HL-60 (cell line): Measurements from ENCODE around the gene DMRTB1.

Experiments
- DNase-seq, 2 experiments: peaks; one replicate each; pipeline ENCODE4 v3.0.0-alpha.2; 2010 to 2020; ENCODE audit warnings: low read depth in 1 of 2, low spot score in 1 of 2
- H3K27ac ChIP-seq: fragments of 250-450 bp; sonication (Bioruptor Pico); replicated peaks from 2 replicates; pipeline ENCODE4 v1.5.1; 2020; ENCODE audit warnings: mild to moderate bottlenecking, moderate library complexity
- H3K27me3 ChIP-seq: fragments of 250-450 bp; sonication (Bioruptor Pico); 2 replicates; pipeline ENCODE4 v1.5.1; 2021; ENCODE audit warnings: mild to moderate bottlenecking, moderate library complexity; ENCODE audit not compliant: insufficient read depth, poor library complexity, severe bottlenecking
- H3K4me3 ChIP-seq: replicated peaks from 2 replicates; pipeline ENCODE4 v1.5.1; 2011; ENCODE audit warnings: mild to moderate bottlenecking, control low read depth, low read length; ENCODE audit not compliant: insufficient read depth
- GABPA ChIP-seq: IDR thresholded peaks from 2 replicates; pipeline ENCODE4 v1.6.1; 2012; ENCODE audit warnings: low read depth
- POLR2AphosphoS5 ChIP-seq: IDR thresholded peaks from 2 replicates; pipeline ENCODE4 v1.6.1; 2012; ENCODE audit warnings: low read depth
- SPI1 ChIP-seq: IDR thresholded peaks from 2 replicates; pipeline ENCODE4 v1.6.1; 2012; ENCODE audit warnings: low read depth, mild to moderate bottlenecking, borderline replicate concordance
- TF ChIP-seq, protein P1 (sequence below): IDR thresholded peaks from 2 replicates; pipeline ENCODE4 v1.6.1; 2012; ENCODE audit warnings: low read depth; ENCODE audit not compliant: insufficient replicate concordance
- TF ChIP-seq, protein P2 (sequence below): IDR thresholded peaks from one replicate; pipeline ENCODE4 v1.5.1; 2011; ENCODE audit warnings: low read length, control low read depth, inconsistent platforms; ENCODE audit not compliant: insufficient read depth

Gene DMRTB1

DNA sequence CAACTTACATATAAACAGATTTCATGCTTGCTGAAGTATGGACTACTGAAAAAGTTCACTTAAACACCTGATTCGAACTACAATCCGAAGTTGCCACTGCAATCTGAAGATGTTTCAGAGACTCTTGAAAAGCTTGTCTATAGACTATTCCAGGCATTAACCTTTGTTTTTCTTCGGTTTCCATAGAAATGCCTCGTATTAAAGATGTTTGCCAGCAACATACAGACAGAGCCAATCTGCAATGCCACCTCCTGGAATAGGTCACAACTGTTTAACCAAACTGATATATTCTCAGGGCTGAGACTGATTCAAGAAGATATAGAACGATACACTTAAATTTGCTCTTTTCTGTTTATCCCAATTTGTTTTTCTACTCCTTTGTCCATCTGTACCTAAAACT, 28.9 kb upstream of the DMRTB1 start:
- no peak overlapping the region for H3K27ac ChIP-seq
- H3K27me3 ChIP-seq, result peaks cover 3% of the 10 kb centered on the region
- no peak for DNase-seq
- TF ChIP-seq SPI1, result no peak
- TF ChIP-seq POLR2AphosphoS5, result no peak
- TF ChIP-seq, protein P1, sequence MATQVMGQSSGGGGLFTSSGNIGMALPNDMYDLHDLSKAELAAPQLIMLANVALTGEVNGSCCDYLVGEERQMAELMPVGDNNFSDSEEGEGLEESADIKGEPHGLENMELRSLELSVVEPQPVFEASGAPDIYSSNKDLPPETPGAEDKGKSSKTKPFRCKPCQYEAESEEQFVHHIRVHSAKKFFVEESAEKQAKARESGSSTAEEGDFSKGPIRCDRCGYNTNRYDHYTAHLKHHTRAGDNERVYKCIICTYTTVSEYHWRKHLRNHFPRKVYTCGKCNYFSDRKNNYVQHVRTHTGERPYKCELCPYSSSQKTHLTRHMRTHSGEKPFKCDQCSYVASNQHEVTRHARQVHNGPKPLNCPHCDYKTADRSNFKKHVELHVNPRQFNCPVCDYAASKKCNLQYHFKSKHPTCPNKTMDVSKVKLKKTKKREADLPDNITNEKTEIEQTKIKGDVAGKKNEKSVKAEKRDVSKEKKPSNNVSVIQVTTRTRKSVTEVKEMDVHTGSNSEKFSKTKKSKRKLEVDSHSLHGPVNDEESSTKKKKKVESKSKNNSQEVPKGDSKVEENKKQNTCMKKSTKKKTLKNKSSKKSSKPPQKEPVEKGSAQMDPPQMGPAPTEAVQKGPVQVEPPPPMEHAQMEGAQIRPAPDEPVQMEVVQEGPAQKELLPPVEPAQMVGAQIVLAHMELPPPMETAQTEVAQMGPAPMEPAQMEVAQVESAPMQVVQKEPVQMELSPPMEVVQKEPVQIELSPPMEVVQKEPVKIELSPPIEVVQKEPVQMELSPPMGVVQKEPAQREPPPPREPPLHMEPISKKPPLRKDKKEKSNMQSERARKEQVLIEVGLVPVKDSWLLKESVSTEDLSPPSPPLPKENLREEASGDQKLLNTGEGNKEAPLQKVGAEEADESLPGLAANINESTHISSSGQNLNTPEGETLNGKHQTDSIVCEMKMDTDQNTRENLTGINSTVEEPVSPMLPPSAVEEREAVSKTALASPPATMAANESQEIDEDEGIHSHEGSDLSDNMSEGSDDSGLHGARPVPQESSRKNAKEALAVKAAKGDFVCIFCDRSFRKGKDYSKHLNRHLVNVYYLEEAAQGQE, result no peak
- no peak for TF ChIP-seq GABPA
- TF ChIP-seq, protein P2, sequence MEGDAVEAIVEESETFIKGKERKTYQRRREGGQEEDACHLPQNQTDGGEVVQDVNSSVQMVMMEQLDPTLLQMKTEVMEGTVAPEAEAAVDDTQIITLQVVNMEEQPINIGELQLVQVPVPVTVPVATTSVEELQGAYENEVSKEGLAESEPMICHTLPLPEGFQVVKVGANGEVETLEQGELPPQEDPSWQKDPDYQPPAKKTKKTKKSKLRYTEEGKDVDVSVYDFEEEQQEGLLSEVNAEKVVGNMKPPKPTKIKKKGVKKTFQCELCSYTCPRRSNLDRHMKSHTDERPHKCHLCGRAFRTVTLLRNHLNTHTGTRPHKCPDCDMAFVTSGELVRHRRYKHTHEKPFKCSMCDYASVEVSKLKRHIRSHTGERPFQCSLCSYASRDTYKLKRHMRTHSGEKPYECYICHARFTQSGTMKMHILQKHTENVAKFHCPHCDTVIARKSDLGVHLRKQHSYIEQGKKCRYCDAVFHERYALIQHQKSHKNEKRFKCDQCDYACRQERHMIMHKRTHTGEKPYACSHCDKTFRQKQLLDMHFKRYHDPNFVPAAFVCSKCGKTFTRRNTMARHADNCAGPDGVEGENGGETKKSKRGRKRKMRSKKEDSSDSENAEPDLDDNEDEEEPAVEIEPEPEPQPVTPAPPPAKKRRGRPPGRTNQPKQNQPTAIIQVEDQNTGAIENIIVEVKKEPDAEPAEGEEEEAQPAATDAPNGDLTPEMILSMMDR, result no peak
- H3K4me3 ChIP-seq, result no peak overlapping the region

DNA sequence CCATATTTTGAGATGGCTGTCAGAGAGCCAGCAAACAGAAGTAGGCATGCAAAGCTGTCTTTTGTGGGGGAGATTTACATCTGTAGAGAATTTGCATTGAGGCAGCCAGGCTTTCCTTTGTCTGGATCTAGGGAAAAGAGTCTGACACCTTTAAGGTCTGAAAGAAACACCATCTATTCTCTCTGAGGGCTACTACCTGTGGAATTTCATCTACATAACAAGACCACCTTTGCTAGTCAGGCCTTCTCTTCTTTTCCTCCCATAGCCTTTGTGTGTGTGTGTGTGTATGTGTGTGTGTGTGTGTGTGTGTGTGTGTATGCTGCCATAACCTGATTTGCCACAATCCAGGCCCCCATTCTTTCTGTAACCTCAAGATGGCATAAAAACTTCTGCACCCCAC, 28.4 kb upstream of the DMRTB1 start:
- Histone ChIP-seq H3K27me3 (peaks cover 3% of the 10 kb centered on the region), H3K4me3 (no peak overlapping the region), H3K27ac (no peak overlapping the region)
- TF ChIP-seq GABPA, result no peak
- no peak for TF ChIP-seq POLR2AphosphoS5
- TF ChIP-seq, protein P1, result no peak
- TF ChIP-seq, protein P2, result no peak
- no peak for TF ChIP-seq SPI1
- DNase-seq, result no peak

DNA sequence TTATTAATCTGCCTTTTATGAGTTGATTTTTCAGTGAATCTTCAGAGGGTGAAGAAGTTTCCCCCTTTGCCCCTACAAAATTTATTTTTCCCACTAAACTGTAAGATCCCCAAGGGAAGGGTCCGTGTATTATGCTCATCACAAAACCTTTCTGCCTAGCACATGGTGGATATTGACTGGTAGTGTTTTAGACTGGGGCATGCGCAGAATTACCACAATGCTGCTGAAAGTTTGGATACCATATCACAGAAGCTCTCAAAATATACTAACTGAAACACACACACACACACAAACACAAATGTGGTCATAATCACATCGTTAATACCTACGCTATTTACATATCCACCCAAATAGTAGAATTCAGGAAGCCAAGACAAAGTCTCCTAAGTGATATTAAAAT, 28.0 kb upstream of the DMRTB1 start:
- H3K4me3 ChIP-seq, result no peak overlapping the region
- no peak overlapping the region for H3K27ac ChIP-seq
- DNase-seq, result no peak
- TF ChIP-seq GABPA (no peak), SPI1 (no peak), POLR2AphosphoS5 (no peak)
- TF ChIP-seq, protein P2, result no peak
- TF ChIP-seq, protein P1, result no peak
- peaks cover 5% of the 10 kb centered on the region for H3K27me3 ChIP-seq
